ENCODE measurements around the gene GLIS1. TPM values are rescaled to one million over a fixed set of nuclear protein-coding genes. Genes with fewer than 3 reads are reported as not detected.

Gene GLIS1
- total and polyA plus RNA-seq, 10 of the 15 experiments (the other 5 are each of a cell fraction or from before 2014, with no cell fraction given), result not detected

DNA sequence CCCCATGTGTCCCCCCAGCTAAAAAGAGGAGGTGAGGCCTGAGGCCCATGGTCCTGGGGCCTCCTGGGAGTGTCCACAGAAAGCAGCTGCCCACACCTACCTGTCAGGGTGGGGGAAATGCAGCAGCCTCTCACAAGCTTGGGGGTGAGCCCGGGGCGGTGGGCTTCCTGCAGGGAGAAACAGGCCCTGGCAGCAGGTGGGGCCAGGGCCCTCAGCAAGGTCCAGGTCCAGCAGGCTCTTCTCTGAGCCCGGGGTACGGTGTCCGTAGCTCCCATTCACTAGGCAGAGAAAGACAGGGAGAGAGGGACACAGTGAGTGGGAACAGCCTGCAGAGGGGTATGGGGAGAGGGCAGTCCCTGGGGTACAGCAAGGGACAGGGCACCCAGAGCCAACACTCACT, 139.0 kb downstream of the GLIS1 start:
- ChIA-PET CTCF (no interaction called here), SMC1A (ENCODE audit: uncharacterized antibody, unreplicated experiment) (no interaction called here), RAD21 (ENCODE audit: unreplicated experiment) (no interaction called here), POLR2A (no interaction called here)
- intact Hi-C loops (cut with micrococcal nuclease; ENCODE audit: unreplicated experiment) (no loop called here), in situ Hi-C loops (cut with MboI) (no loop called here)
- no peak overlapping the region for H2AFZ ChIP-seq (ENCODE audit: control insufficient read depth, low read depth, low read length)
- no peak overlapping the region for H3K27ac ChIP-seq (ENCODE audit: control insufficient read depth, insufficient read depth)
- 25% methylated on average over 5 of the region's 5 CpGs for WGBS (ENCODE audit: insufficient coverage, insufficient replicate concordance, low lambda C conversion rate, missing lambda C conversion rate)
- no peak for DNase-seq (ENCODE audit: low read depth, low spot score)
- FAIRE-seq, result no peak
- H3K4me3 ChIP-seq, result no peak overlapping the region
- H3K27me3 ChIP-seq (replicated peaks in 1 of 2; ENCODE audit: control insufficient read depth in 2 of 2, insufficient read depth in 2 of 2, low read length in 1 of 2), result no peaks in the 10 kb centered on the region; a peak in 1 of 4 replicates
- H4K20me1 ChIP-seq (ENCODE audit: control insufficient read depth, insufficient read depth), result no peaks in the 10 kb centered on the region
- no peak overlapping the region for H3K9ac ChIP-seq (ENCODE audit: control insufficient read depth, insufficient read depth, low read length)
- ATAC-seq, result no peak
- no peaks in the 10 kb centered on the region for H3K79me2 ChIP-seq (ENCODE audit: control insufficient read depth, insufficient read depth, low read length)
- BruUV-seq (replicated peaks), result no TSS peak
- no peaks in the 10 kb centered on the region for H3K4me1 ChIP-seq (ENCODE audit: control insufficient read depth, insufficient read depth, low read length)
- H3K9me3 ChIP-seq (replicated peaks; ENCODE audit: control insufficient read depth, insufficient read depth, low read length), result no peaks in the 10 kb centered on the region
- H3K36me3 ChIP-seq (ENCODE audit: control insufficient read depth in 2 of 2, insufficient read depth in 2 of 2, low read length in 1 of 2), result no peaks in the 10 kb centered on the region
- no peak for TF ChIP-seq SREBF2 (IDR thresholded peaks at IDR 0.05; ENCODE audit: low read length)
- TF ChIP-seq POLR2AphosphoS2 (IDR thresholded peaks at IDR 0.05; ENCODE audit: low read depth, low read length), result no peak
- TF ChIP-seq RBBP5 (conservative IDR thresholded peaks at IDR 0.05), result no peak
- TF ChIP-seq ZNF217 (IDR thresholded peaks at IDR 0.05), result no peak
- TF ChIP-seq CHD1 (IDR thresholded peaks at IDR 0.05; ENCODE audit: low read depth, low read length), result no peak
- no peak for TF ChIP-seq TCF12 (IDR thresholded peaks at IDR 0.05; ENCODE audit: low read depth, low read length)
- TF ChIP-seq IKZF2 (IDR thresholded peaks at IDR 0.05), result no peak
- no peak for TF ChIP-seq NFYB (IDR thresholded peaks at IDR 0.05; ENCODE audit: insufficient read depth, low read depth, low read length)
- TF ChIP-seq CBX5 (IDR thresholded peaks at IDR 0.05; ENCODE audit: low read depth), result no peak
- TF ChIP-seq, protein P1, sequence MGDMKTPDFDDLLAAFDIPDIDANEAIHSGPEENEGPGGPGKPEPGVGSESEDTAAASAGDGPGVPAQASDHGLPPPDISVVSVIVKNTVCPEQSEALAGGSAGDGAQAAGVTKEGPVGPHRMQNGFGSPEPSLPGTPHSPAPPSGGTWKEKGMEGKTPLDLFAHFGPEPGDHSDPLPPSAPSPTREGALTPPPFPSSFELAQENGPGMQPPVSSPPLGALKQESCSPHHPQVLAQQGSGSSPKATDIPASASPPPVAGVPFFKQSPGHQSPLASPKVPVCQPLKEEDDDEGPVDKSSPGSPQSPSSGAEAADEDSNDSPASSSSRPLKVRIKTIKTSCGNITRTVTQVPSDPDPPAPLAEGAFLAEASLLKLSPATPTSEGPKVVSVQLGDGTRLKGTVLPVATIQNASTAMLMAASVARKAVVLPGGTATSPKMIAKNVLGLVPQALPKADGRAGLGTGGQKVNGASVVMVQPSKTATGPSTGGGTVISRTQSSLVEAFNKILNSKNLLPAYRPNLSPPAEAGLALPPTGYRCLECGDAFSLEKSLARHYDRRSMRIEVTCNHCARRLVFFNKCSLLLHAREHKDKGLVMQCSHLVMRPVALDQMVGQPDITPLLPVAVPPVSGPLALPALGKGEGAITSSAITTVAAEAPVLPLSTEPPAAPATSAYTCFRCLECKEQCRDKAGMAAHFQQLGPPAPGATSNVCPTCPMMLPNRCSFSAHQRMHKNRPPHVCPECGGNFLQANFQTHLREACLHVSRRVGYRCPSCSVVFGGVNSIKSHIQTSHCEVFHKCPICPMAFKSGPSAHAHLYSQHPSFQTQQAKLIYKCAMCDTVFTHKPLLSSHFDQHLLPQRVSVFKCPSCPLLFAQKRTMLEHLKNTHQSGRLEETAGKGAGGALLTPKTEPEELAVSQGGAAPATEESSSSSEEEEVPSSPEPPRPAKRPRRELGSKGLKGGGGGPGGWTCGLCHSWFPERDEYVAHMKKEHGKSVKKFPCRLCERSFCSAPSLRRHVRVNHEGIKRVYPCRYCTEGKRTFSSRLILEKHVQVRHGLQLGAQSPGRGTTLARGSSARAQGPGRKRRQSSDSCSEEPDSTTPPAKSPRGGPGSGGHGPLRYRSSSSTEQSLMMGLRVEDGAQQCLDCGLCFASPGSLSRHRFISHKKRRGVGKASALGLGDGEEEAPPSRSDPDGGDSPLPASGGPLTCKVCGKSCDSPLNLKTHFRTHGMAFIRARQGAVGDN (IDR thresholded peaks at IDR 0.05), result no peak
- TF ChIP-seq, protein P2, sequence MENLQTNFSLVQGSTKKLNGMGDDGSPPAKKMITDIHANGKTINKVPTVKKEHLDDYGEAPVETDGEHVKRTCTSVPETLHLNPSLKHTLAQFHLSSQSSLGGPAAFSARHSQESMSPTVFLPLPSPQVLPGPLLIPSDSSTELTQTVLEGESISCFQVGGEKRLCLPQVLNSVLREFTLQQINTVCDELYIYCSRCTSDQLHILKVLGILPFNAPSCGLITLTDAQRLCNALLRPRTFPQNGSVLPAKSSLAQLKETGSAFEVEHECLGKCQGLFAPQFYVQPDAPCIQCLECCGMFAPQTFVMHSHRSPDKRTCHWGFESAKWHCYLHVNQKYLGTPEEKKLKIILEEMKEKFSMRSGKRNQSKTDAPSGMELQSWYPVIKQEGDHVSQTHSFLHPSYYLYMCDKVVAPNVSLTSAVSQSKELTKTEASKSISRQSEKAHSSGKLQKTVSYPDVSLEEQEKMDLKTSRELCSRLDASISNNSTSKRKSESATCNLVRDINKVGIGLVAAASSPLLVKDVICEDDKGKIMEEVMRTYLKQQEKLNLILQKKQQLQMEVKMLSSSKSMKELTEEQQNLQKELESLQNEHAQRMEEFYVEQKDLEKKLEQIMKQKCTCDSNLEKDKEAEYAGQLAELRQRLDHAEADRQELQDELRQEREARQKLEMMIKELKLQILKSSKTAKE (IDR thresholded peaks at IDR 0.05; ENCODE audit: low read depth, poor library complexity, severe bottlenecking), result no peak
- TF ChIP-seq MYC (IDR thresholded peaks at IDR 0.05; ENCODE audit: insufficient read depth, insufficient read length, insufficient replicate concordance, low read length, severe bottlenecking), result no peak
- TF ChIP-seq, protein P3, sequence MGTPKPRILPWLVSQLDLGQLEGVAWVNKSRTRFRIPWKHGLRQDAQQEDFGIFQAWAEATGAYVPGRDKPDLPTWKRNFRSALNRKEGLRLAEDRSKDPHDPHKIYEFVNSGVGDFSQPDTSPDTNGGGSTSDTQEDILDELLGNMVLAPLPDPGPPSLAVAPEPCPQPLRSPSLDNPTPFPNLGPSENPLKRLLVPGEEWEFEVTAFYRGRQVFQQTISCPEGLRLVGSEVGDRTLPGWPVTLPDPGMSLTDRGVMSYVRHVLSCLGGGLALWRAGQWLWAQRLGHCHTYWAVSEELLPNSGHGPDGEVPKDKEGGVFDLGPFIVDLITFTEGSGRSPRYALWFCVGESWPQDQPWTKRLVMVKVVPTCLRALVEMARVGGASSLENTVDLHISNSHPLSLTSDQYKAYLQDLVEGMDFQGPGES (IDR thresholded peaks at IDR 0.05), result no peak
- no peak for TF ChIP-seq HDAC6 (IDR thresholded peaks at IDR 0.05; ENCODE audit: unreplicated experiment)
- TF ChIP-seq TCF7 (IDR thresholded peaks at IDR 0.05; ENCODE audit: borderline replicate concordance), result no peak
- no peak for TF ChIP-seq POLR2AphosphoS5 (IDR thresholded peaks at IDR 0.05; ENCODE audit: low read length)
- no peak for TF ChIP-seq ZNF207 (IDR thresholded peaks at IDR 0.05; ENCODE audit: borderline replicate concordance)
- no peak overlapping the region for H3K4me2 ChIP-seq (ENCODE audit: control insufficient read depth, insufficient read depth)

Data from GM12878 (cell line).